Stomach (tissue), 9 donors: ENCODE measurements around the gene UGT2B7. TPM values are rescaled to one million over a fixed set of nuclear protein-coding genes. Genes with fewer than 3 reads are reported as not detected.

ENCODE experiments used
- DNase-seq, 2 donors: peaks; one replicate each; pipeline versions ENCODE4 v3.0.0 to v3.0.0-alpha.2; 2013 to 2019
- H3K27ac ChIP-seq, 5 donors: fragments of 200-600 bp in 4 of 5; sonication (generic) in 4 of 5; one replicate each; pipeline ENCODE4 v1.5.1; 2013 to 2019; ENCODE audit warnings: mild to moderate bottlenecking in 1 of 5, moderate library complexity in 1 of 5
- H3K27me3 ChIP-seq, 3 donors: fragments of 200-600 bp; sonication (generic); one replicate each; pipeline ENCODE4 v1.5.1; 2017 to 2019; ENCODE audit warnings: mixed run types in 1 of 3
- H3K36me3 ChIP-seq, 4 donors: fragments of 200-600 bp; sonication (generic); 1 replicate in 3 of 4; 2 replicates in 1 of 4; pipeline ENCODE4 v1.5.1; 2016 to 2019
- H3K4me1 ChIP-seq, 4 donors: fragments of 200-600 bp; sonication (generic); one replicate each; pipeline ENCODE4 v1.5.1; 2016 to 2019
- H3K4me3 ChIP-seq, 4 donors: fragments of 200-600 bp; sonication (generic) in 3 of 4; one replicate each; pipeline ENCODE4 v1.5.1; 2016 to 2019; ENCODE audit warnings: mild to moderate bottlenecking in 1 of 4
- H3K9me3 ChIP-seq, 4 donors: fragments of 200-600 bp; sonication (generic); one replicate each; pipeline ENCODE4 v1.5.1; 2016 to 2019
- CTCF ChIP-seq, 7 experiments: fragments of 450-650 bp in 4 of 7; fragments of 200-600 bp in 3 of 7; sonication (generic) in 3 of 7; IDR thresholded peaks; one replicate each; pipeline ENCODE4 v1.5.1; 2016 to 2019; ENCODE audit warnings: antibody characterized with exemption in 7 of 7, control low read depth in 2 of 7, mild to moderate bottlenecking in 1 of 7
- EP300 ChIP-seq: sonication (generic); formaldehyde crosslinking; IDR thresholded peaks from one replicate; pipeline ENCODE4 v1.6.1; 2017; ENCODE audit warnings: antibody characterized with exemption
- POLR2A ChIP-seq, 4 donors: fragments of 450-650 bp; IDR thresholded peaks; one replicate each; pipeline ENCODE4 v1.6.1; 2016; ENCODE audit warnings: antibody characterized with exemption in 4 of 4, control low read depth in 2 of 4, mild to moderate bottlenecking in 1 of 4, moderate library complexity in 1 of 4
- POLR2AphosphoS5 ChIP-seq, 3 donors: sonication (generic); formaldehyde crosslinking; IDR thresholded peaks; one replicate each; pipeline ENCODE4 v1.6.1; 2016; ENCODE audit warnings: antibody characterized with exemption in 3 of 3
- WGBS, 5 donors: extraction: QIAGEN DNeasy Blood & Tissue Kit in 3 of 5; methylation state at CpG; one replicate each; pipeline versions ENCODE4 v1.1.5 to v1.1.7; 2013 to 2018; 5-methylcytosine and 5-hydroxymethylcytosine counted together
- intact Hi-C: fragments of 100-400 bp; cut with DNase I; formaldehyde crosslinking; loops from one replicate; pipeline ENCODE4 v1.15.1; 2023; ENCODE audit warnings: low total_unique reads
- polyA plus RNA-seq, 3 donors: library from polyadenylated mRNA; stranded (reverse); fragments of 200-250 nt; gene quantifications; one replicate each; pipeline ENCODE4 v1.2.3, GENCODE V29; 2013
- total RNA-seq, 5 donors: library from RNA; depleted of rRNA; stranded (reverse); fragments of >200 nt; gene quantifications; one replicate each; pipeline versions ENCODE4 v1.1.0 to v1.2.3, GENCODE V29; 2014 to 2016
- donor health status: healthy with polysubstance abuse.
- donor health status: Bipolar disorder and iron deficiency.
- donor health status: healthy.

Gene UGT2B7
- total and polyA plus RNA-seq, 8 donors, result 0.08 to 1.8 (median 0.34) TPM; not detected in 4

GRCh38 chr4:69078852-69079251 is 17.4 kb upstream of the UGT2B7 start:
- DNase-seq, result no peak
- H3K27ac ChIP-seq, result no peak overlapping the region
- TF ChIP-seq EP300 (no peak), POLR2A (IDR thresholded peaks at IDR 0.05) (no peak), CTCF (IDR thresholded peaks at IDR 0.05) (no peak), POLR2AphosphoS5 (IDR thresholded peaks at IDR 0.05) (no peak)
- WGBS, 5 donors, result 85 to 100% (median 90%) methylated on average over 2 of the region's 2 CpGs
- H3K9me3 ChIP-seq, result peaks cover 0 to 4% (median 0%) of the 10 kb centered on the region in 4 donors
- H3K4me1 ChIP-seq, result no peaks in the 10 kb centered on the region
- H3K27me3 ChIP-seq, result no peaks in the 10 kb centered on the region
- intact Hi-C loops, result no loop called here
- no peak overlapping the region for H3K4me3 ChIP-seq
- H3K36me3 ChIP-seq, result no peaks in the 10 kb centered on the region

GRCh38 chr4:69088473-69088872 is 7.8 kb upstream of the UGT2B7 start:
- Histone ChIP-seq H3K9me3 (no peaks in the 10 kb centered on the region), H3K4me3 (no peak overlapping the region), H3K4me1 (no peaks in the 10 kb centered on the region), H3K27me3 (no peaks in the 10 kb centered on the region), H3K36me3 (no peaks in the 10 kb centered on the region), H3K27ac (no peak overlapping the region)
- WGBS, 5 donors, result 61 to 82% (median 75%) methylated on average over 2 of the region's 2 CpGs
- intact Hi-C loops, result no loop called here
- TF ChIP-seq POLR2A (IDR thresholded peaks at IDR 0.05) (no peak), POLR2AphosphoS5 (IDR thresholded peaks at IDR 0.05) (no peak), CTCF (IDR thresholded peaks at IDR 0.05) (no peak), EP300 (no peak)
- DNase-seq, result no peak

GRCh38 chr4:69089388-69089787 is 6.9 kb upstream of the UGT2B7 start:
- 63 to 86% (median 73%) methylated on average over 1 of the region's 1 CpG for WGBS, 5 donors
- Histone ChIP-seq H3K9me3 (no peaks in the 10 kb centered on the region), H3K27me3 (no peaks in the 10 kb centered on the region), H3K27ac (no peak overlapping the region), H3K4me1 (no peaks in the 10 kb centered on the region), H3K36me3 (no peaks in the 10 kb centered on the region), H3K4me3 (no peak overlapping the region)
- TF ChIP-seq CTCF (IDR thresholded peaks at IDR 0.05) (no peak), EP300 (no peak), POLR2A (IDR thresholded peaks at IDR 0.05) (no peak), POLR2AphosphoS5 (IDR thresholded peaks at IDR 0.05) (no peak)
- DNase-seq, result no peak
- intact Hi-C loops, result no loop called here

GRCh38 chr4:69092190-69092589 is 4.1 kb upstream of the UGT2B7 start:
- intact Hi-C loops, result no loop called here
- no peaks in the 10 kb centered on the region for H3K9me3 ChIP-seq
- H3K27ac ChIP-seq, result no peak overlapping the region
- peaks cover 0 to 16% (median 4%) of the 10 kb centered on the region in 4 donors for H3K4me1 ChIP-seq
- H3K36me3 ChIP-seq, result no peaks in the 10 kb centered on the region
- H3K27me3 ChIP-seq, result no peaks in the 10 kb centered on the region
- no peak overlapping the region for H3K4me3 ChIP-seq
- DNase-seq, result no peak
- WGBS, 5 donors, result 81 to 92% (median 82%) methylated on average over 1 of the region's 1 CpG
- no peak for TF ChIP-seq POLR2A (IDR thresholded peaks at IDR 0.05)
- no peak for TF ChIP-seq EP300
- no peak for TF ChIP-seq POLR2AphosphoS5 (IDR thresholded peaks at IDR 0.05)
- no peak for TF ChIP-seq CTCF (IDR thresholded peaks at IDR 0.05)
